ENCODE results near the gene ALLC. TPM values are rescaled to one million over a fixed set of nuclear protein-coding genes. Genes with fewer than 3 reads are reported as not detected.

ALLC gene
- total RNA-seq, 4 donors from 2014 or later, result not detected

- Histone ChIP-seq H3K4me3 (no peak overlapping the region), H3K9me3 (no peaks in the 10 kb centered on the region), H3K4me1 (peaks cover 0 to 11% (median 7%) of the 10 kb centered on the region in 4 donors), H3K27ac (replicated peaks in 1 of 4) (no peak overlapping the region), H3K36me3 (no peaks in the 10 kb centered on the region), H3K27me3 (peaks cover 0 to 36% (median 0%) of the 10 kb centered on the region in 4 donors)
- 79% methylated on average over 23 of the region's 23 CpGs for WGBS
- intact Hi-C loops (cut with DNase I), result no loop called here
- no peak for DNase-seq (ENCODE audit: extremely low spot score)
- TF ChIP-seq EP300 (IDR thresholded peaks at IDR 0.05) (no peak), POLR2A (IDR thresholded peaks at IDR 0.05; ENCODE audit: low read depth) (no peak), CTCF (IDR thresholded peaks at IDR 0.05) (no peak), POLR2AphosphoS5 (IDR thresholded peaks at IDR 0.05) (no peak)
These were observed 67.7 kb downstream of the ALLC start for GRCh38 chr2:3725458-3726250.

GRCh38 chr2:3726511-3726910 lies 68.5 kb downstream of the ALLC start:
- Histone ChIP-seq H3K4me3 (no peak overlapping the region), H3K9me3 (no peaks in the 10 kb centered on the region), H3K4me1 (peaks cover 0 to 11% (median 7%) of the 10 kb centered on the region in 4 donors), H3K27me3 (peaks cover 0 to 36% (median 0%) of the 10 kb centered on the region in 4 donors), H3K36me3 (no peaks in the 10 kb centered on the region), H3K27ac (replicated peaks in 1 of 4) (no peak overlapping the region)
- 91% methylated on average over 9 of the region's 10 CpGs for WGBS
- TF ChIP-seq CTCF (IDR thresholded peaks at IDR 0.05), result no peak
- no peak for TF ChIP-seq POLR2AphosphoS5 (IDR thresholded peaks at IDR 0.05)
- no peak for TF ChIP-seq EP300 (IDR thresholded peaks at IDR 0.05)
- TF ChIP-seq POLR2A (IDR thresholded peaks at IDR 0.05; ENCODE audit: low read depth), result no peak
- intact Hi-C loops (cut with DNase I), result no loop called here
- no peak for DNase-seq (ENCODE audit: extremely low spot score)

GRCh38 chr2:3727397-3728045 lies 69.5 kb downstream of the ALLC start:
- 71% methylated on average over 9 of the region's 12 CpGs for WGBS
- H3K4me3 ChIP-seq, result peak overlapping the region in 1 of 4 donors; percentile 18

More at GRCh38 chr2:3727397-3728045, 69.5 kb downstream of the ALLC start:
- no peak for TF ChIP-seq POLR2AphosphoS5 (IDR thresholded peaks at IDR 0.05)
- TF ChIP-seq CTCF (IDR thresholded peaks at IDR 0.05), result no peak
- no peak for TF ChIP-seq EP300 (IDR thresholded peaks at IDR 0.05)
- no peak for TF ChIP-seq POLR2A (IDR thresholded peaks at IDR 0.05; ENCODE audit: low read depth)
- H3K4me1 ChIP-seq, result peaks cover 0 to 11% (median 7%) of the 10 kb centered on the region in 4 donors
- H3K9me3 ChIP-seq, result no peaks in the 10 kb centered on the region
- no peak for DNase-seq (ENCODE audit: extremely low spot score)
- H3K27me3 ChIP-seq, result peaks cover 0 to 36% (median 0%) of the 10 kb centered on the region in 4 donors
- intact Hi-C loops (cut with DNase I), result no loop called here
- no peak overlapping the region for H3K27ac ChIP-seq (replicated peaks in 1 of 4)
- H3K36me3 ChIP-seq, result no peaks in the 10 kb centered on the region
